PC-9 (cell line): Measurements from ENCODE around the gene HOXD11. TPM values are rescaled to one million over a fixed set of nuclear protein-coding genes. Genes with fewer than 3 reads are reported as not detected.

Experiments used
- BruUV-seq: library from RNA; stranded (reverse); fragments of 400-500 nt; replicated peaks from 2 replicates; lab custom pipeline; 2021; lab: Mats Ljungman, UMichigan
- CTCF ChIA-PET: fragments of 300-600 bp; sonication (Branson Sonifier 250); formaldehyde crosslinking; loops from one replicate; lab custom pipeline; 2022; ENCODE audit warnings: antibody characterized with exemption; lab: Charles Lee
- POLR2A ChIA-PET: fragments of 300-600 bp; sonication (Branson Sonifier 250); formaldehyde crosslinking; loops from one replicate; lab custom pipeline; 2022; ENCODE audit warnings: antibody characterized with exemption; ENCODE audit not compliant: unreplicated experiment; lab: Charles Lee
- DNase-seq, 2 experiments: peaks; one replicate each; pipeline versions ENCODE4 v3.0.0 to v3.0.0-alpha.2; 2015 to 2022; ENCODE audit warnings: mixed read lengths in 1 of 2
- H2AFZ ChIP-seq: fragments of 200-600 bp; sonication (generic); 2 replicates; pipeline ENCODE4 v1.8.1; 2017; ENCODE audit warnings: antibody characterized with exemption
- H3F3A ChIP-seq: fragments of 200-600 bp; sonication (generic); 2 replicates; pipeline ENCODE4 v1.8.1; 2017; ENCODE audit warnings: antibody characterized with exemption, mild to moderate bottlenecking, low read depth; ENCODE audit not compliant: insufficient read depth
- H3K27ac ChIP-seq: fragments of 200-600 bp; sonication (generic); 2 replicates; pipeline ENCODE4 v1.6.1; 2016; ENCODE audit warnings: mixed run types
- H3K27me3 ChIP-seq: fragments of 200-600 bp; sonication (generic); 2 replicates; pipeline ENCODE4 v1.6.1; 2016; ENCODE audit warnings: low read depth, mixed run types; ENCODE audit not compliant: insufficient read depth
- H3K36me3 ChIP-seq: fragments of 200-600 bp; sonication (generic); 2 replicates; pipeline ENCODE4 v1.6.1; 2016; ENCODE audit warnings: low read depth, mixed run types
- H3K4me1 ChIP-seq: fragments of 200-600 bp; sonication (generic); replicated peaks from 2 replicates; pipeline ENCODE4 v1.6.1; 2016; ENCODE audit warnings: mixed run types; ENCODE audit not compliant: insufficient read depth
- H3K4me2 ChIP-seq: fragments of 200-600 bp; sonication (generic); 2 replicates; pipeline ENCODE4 v1.6.1; 2017; ENCODE audit warnings: mixed run types
- H3K4me3 ChIP-seq: fragments of 200-600 bp; sonication (generic); 2 replicates; pipeline ENCODE4 v1.6.1; 2016; ENCODE audit warnings: mixed run types
- H3K79me2 ChIP-seq: fragments of 200-600 bp; sonication (generic); 2 replicates; pipeline ENCODE4 v1.6.1; 2017; ENCODE audit warnings: low read depth, mixed run types
- H3K9me2 ChIP-seq: fragments of 200-600 bp; sonication (generic); 2 replicates; pipeline ENCODE4 v1.8.1; 2017; ENCODE audit warnings: mild to moderate bottlenecking; ENCODE audit not compliant: insufficient read depth
- H3K9me3 ChIP-seq: fragments of 200-600 bp; sonication (generic); 2 replicates; pipeline ENCODE4 v1.8.1; 2016; ENCODE audit warnings: low read depth; ENCODE audit not compliant: insufficient read depth
- H4K20me1 ChIP-seq: fragments of 200-600 bp; sonication (generic); 2 replicates; pipeline ENCODE4 v1.8.1; 2017; ENCODE audit not compliant: insufficient read depth
- EZH2 ChIP-seq: fragments of 200-600 bp; sonication (generic); IDR thresholded peaks from 2 replicates; pipeline ENCODE4 v1.8.0; 2017; ENCODE audit warnings: antibody characterized with exemption, low read depth
- intact Hi-C: fragments of 100-400 bp; cut with micrococcal nuclease; formaldehyde crosslinking; loops from one replicate; pipeline ENCODE4 v1.10.0; 2022; ENCODE audit not compliant: unreplicated experiment
- total RNA-seq: library from RNA; stranded (reverse); gene quantifications from 2 replicates; pipeline ENCODE4 v1.2.3, GENCODE V29; 2021
- TF ChIP-seq, protein P1 (sequence below): fragments of 200-600 bp; sonication (generic); conservative IDR thresholded peaks from 2 replicates; pipeline ENCODE4 v1.6.1; 2017; ENCODE audit warnings: mixed run types, antibody characterized with exemption, mild to moderate bottlenecking, moderate library complexity

HOXD11 gene
- total RNA-seq, 1 experiment from 2014 or later: not detected

- DNase-seq: no peak
- no TSS peak for BruUV-seq
- no peaks in the 10 kb centered on the region for H3K9me2 ChIP-seq
- no peaks in the 10 kb centered on the region for H3F3A ChIP-seq
- no peaks in the 10 kb centered on the region for H3K9me3 ChIP-seq
- no peak overlapping the region for H3K4me2 ChIP-seq
- H2AFZ ChIP-seq: no peak overlapping the region
- TF ChIP-seq EZH2: no peak
- TF ChIP-seq, protein P1, sequence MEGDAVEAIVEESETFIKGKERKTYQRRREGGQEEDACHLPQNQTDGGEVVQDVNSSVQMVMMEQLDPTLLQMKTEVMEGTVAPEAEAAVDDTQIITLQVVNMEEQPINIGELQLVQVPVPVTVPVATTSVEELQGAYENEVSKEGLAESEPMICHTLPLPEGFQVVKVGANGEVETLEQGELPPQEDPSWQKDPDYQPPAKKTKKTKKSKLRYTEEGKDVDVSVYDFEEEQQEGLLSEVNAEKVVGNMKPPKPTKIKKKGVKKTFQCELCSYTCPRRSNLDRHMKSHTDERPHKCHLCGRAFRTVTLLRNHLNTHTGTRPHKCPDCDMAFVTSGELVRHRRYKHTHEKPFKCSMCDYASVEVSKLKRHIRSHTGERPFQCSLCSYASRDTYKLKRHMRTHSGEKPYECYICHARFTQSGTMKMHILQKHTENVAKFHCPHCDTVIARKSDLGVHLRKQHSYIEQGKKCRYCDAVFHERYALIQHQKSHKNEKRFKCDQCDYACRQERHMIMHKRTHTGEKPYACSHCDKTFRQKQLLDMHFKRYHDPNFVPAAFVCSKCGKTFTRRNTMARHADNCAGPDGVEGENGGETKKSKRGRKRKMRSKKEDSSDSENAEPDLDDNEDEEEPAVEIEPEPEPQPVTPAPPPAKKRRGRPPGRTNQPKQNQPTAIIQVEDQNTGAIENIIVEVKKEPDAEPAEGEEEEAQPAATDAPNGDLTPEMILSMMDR: no peak
- POLR2A ChIA-PET: no interaction called here
- no peaks in the 10 kb centered on the region for H3K4me1 ChIP-seq
- H3K36me3 ChIP-seq: no peaks in the 10 kb centered on the region
- H3K27ac ChIP-seq: no peak overlapping the region
- CTCF ChIA-PET: no interaction called here
- H3K79me2 ChIP-seq: no peaks in the 10 kb centered on the region
- intact Hi-C loops: no loop called here
- no peaks in the 10 kb centered on the region for H4K20me1 ChIP-seq
- peaks cover 90% of the 10 kb centered on the region for H3K27me3 ChIP-seq
- no peak overlapping the region for H3K4me3 ChIP-seq
Observed at GRCh38 chr2:176156301-176156806, 49.3 kb downstream of the HOXD11 start.

DNA sequence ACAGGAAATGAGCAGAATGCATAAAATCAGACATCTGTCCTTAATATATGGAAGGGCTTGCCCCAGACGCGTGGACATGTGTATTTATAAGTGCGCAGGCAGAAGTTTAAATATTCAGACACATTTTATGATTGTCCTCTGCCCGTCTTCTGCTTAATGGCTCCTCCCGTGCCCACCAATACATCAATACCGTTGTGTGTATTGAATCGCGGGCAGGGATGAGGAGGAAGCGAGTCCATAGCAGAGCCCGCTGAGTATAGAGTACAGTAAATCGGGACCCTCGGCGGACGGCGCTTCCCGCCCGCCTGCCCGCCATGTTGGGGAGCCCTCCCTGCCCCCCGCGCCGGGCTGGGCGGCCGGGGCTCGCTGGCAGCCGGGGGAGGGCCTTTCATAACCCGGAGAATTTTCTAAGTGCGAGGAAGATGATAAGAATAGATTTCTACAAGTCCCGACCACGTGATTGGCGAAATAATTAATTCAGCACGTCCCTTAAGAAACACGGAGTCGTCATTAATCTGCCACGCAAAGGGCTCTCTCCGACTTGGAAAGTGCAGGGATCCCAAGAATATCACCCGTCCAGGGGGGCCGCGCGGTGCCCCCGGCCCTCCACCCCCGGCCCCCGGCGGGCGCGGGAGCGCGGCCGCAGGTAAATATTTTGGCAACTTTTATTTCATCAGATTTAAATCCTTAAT, 49.9 kb downstream of the HOXD11 start, which contains the start of gene HOXD3:
TSS of gene HOXD3 (plus strand) at position 501 of the 692 bp plus-strand sequence. CDS start 11,808 bp downstream, outside the sequence.
- no peak within 1 kb of the TSS for H3K27ac ChIP-seq
- no peak within 1 kb of the TSS for H2AFZ ChIP-seq
- H3K36me3 ChIP-seq: no peaks in the 10 kb centered on the region
- H3K79me2 ChIP-seq: no peaks in the 10 kb centered on the region
- peaks cover 90% of the 10 kb centered on the region for H3K27me3 ChIP-seq
- no peak for DNase-seq
- H3K4me3 ChIP-seq: no peak within 1 kb of the TSS
- no peaks in the 10 kb centered on the region for H3K9me2 ChIP-seq
- no peaks in the 10 kb centered on the region for H4K20me1 ChIP-seq
- H3K4me1 ChIP-seq: no peaks in the 10 kb centered on the region
- TF ChIP-seq, protein P1: no peak
- no peak for TF ChIP-seq EZH2
- BruUV-seq: no TSS peak
- intact Hi-C loops: no loop called here
- POLR2A ChIA-PET: no interaction called here
- no peak within 1 kb of the TSS for H3K4me2 ChIP-seq
- no peaks in the 10 kb centered on the region for H3F3A ChIP-seq
- CTCF ChIA-PET: no interaction called here
- no peaks in the 10 kb centered on the region for H3K9me3 ChIP-seq

DNA sequence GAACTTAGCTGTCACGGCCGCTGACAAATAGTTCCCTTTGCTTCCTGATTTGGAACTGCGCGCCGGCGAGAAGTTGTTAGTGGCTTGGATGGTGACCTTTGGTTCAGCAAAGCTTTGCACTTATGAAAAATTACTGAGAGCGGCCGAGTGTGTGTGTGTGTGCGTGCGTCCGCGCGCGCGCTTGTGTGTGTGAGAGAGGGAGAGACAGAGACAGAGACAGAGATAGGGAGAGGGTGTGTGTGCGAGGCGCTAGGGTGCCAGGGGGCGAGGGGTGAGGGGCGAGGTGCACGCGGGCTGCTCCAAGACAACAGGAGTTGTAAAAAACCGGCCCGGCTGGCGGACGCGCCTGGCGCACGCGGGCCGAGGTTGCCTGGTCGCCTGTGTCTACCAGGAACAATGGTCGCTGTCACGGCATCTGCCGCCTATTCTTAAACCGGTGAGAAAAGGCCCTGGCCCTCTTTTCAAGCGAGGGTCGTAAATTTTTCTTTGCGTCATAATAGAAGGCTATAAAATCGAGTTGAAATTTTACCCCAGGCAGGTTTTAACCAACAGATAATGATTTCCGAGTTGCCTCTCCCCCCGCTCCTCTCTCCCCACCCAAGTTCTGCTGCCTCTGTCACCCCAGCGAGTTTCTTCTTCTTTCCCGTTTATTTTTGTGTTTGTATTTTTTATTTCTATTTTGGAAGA, 50.6 kb downstream of the HOXD11 start:
- ChIA-PET CTCF (no interaction called here), POLR2A (no interaction called here)
- no peaks in the 10 kb centered on the region for H3K36me3 ChIP-seq
- no peaks in the 10 kb centered on the region for H3K9me2 ChIP-seq
- no peak overlapping the region for H3K27ac ChIP-seq
- no peaks in the 10 kb centered on the region for H3K4me1 ChIP-seq
- H3K79me2 ChIP-seq: no peaks in the 10 kb centered on the region
- TF ChIP-seq, protein P1: no peak
- TF ChIP-seq EZH2: no peak
- H2AFZ ChIP-seq: no peak overlapping the region
- no peak overlapping the region for H3K4me2 ChIP-seq
- H3F3A ChIP-seq: no peaks in the 10 kb centered on the region
- no peaks in the 10 kb centered on the region for H3K9me3 ChIP-seq
- intact Hi-C loops: no loop called here
- no peak overlapping the region for H3K4me3 ChIP-seq
- H3K27me3 ChIP-seq: peaks cover 92% of the 10 kb centered on the region
- no TSS peak for BruUV-seq
- H4K20me1 ChIP-seq: no peaks in the 10 kb centered on the region
- DNase-seq: no peak
